ENCODE data around the gene ASB10. TPM values are rescaled to one million over a fixed set of nuclear protein-coding genes. Genes with fewer than 3 reads are reported as not detected.

ASB10 gene
- total and polyA plus RNA-seq, 2 donors (not counting 1 experiment from before 2014, with no cell fraction given), result not detected

- no peak overlapping the region for H3K4me3 Mint-ChIP-seq
- DNase-seq (no peak), ATAC-seq (ENCODE audit: low read depth) (no peak)
- Histone ChIP-seq H3K9me3 (ENCODE audit: control extremely low read depth in 1 of 3, control insufficient read depth in 2 of 3, insufficient read depth in 1 of 3, low read length in 2 of 3) (no peaks in the 10 kb centered on the region), H3K36me3 (replicated peaks in 1 of 2; ENCODE audit: control extremely low read depth in 1 of 2, control insufficient read depth in 1 of 2, extremely low read depth in 1 of 2, insufficient read depth in 2 of 2, low read length in 1 of 2) (no peaks in the 10 kb centered on the region), H3K4me1 (ENCODE audit: control insufficient read depth in 2 of 2, insufficient read depth in 2 of 2, low read length in 2 of 2) (no peaks in the 10 kb centered on the region), H3K4me2 (replicated peaks; ENCODE audit: low read depth, low read length, poor library complexity, severe bottlenecking) (no peak overlapping the region), H3K27ac (ENCODE audit: low read length in 2 of 2) (no peak overlapping the region), H2AFZ (ENCODE audit: insufficient read depth, low read depth, low read length, poor library complexity, severe bottlenecking) (no peak overlapping the region), H3K27me3 (replicated peaks in 1 of 4; ENCODE audit: control extremely low read depth in 1 of 4, control insufficient read depth in 3 of 4, insufficient read depth in 4 of 4, low read length in 3 of 4) (no peaks in the 10 kb centered on the region), H3K79me2 (ENCODE audit: control insufficient read depth, insufficient read depth, low read length) (no peaks in the 10 kb centered on the region), H3K4me3 (ENCODE audit: control extremely low read depth in 1 of 5, extremely low read depth in 1 of 5, insufficient read depth in 1 of 5, low read depth in 2 of 5, low read length in 4 of 5) (no peak overlapping the region), H3K9ac (ENCODE audit: low read length) (no peak overlapping the region), H4K20me1 (ENCODE audit: control insufficient read depth, insufficient read depth, low read length, poor library complexity, severe bottlenecking) (no peaks in the 10 kb centered on the region)
- CTCF ChIA-PET, result no interaction called here
- H3K9me3 Mint-ChIP-seq (ENCODE audit: insufficient read depth), result no peaks in the 10 kb centered on the region
- no peaks in the 10 kb centered on the region for H3K27me3 Mint-ChIP-seq
- 89% methylated on average over 11 of the region's 11 CpGs for WGBS (ENCODE audit: insufficient coverage)
- no peak overlapping the region for H3K27ac Mint-ChIP-seq
- H3K4me1 Mint-ChIP-seq, result no peaks in the 10 kb centered on the region
- intact Hi-C loops (cut with micrococcal nuclease), result no loop called here
- POLR2A ChIA-PET, result no interaction called here
- TF ChIP-seq EZH2 (IDR thresholded peaks at IDR 0.05; ENCODE audit: borderline replicate concordance, insufficient read depth, low read depth, low read length, poor library complexity, severe bottlenecking), result no peak
- TF ChIP-seq CTCF (IDR thresholded peaks at IDR 0.05), result no peak
Observed at GRCh38 chr7:151137791-151138152, 49.3 kb downstream of the ASB10 start.

DNA sequence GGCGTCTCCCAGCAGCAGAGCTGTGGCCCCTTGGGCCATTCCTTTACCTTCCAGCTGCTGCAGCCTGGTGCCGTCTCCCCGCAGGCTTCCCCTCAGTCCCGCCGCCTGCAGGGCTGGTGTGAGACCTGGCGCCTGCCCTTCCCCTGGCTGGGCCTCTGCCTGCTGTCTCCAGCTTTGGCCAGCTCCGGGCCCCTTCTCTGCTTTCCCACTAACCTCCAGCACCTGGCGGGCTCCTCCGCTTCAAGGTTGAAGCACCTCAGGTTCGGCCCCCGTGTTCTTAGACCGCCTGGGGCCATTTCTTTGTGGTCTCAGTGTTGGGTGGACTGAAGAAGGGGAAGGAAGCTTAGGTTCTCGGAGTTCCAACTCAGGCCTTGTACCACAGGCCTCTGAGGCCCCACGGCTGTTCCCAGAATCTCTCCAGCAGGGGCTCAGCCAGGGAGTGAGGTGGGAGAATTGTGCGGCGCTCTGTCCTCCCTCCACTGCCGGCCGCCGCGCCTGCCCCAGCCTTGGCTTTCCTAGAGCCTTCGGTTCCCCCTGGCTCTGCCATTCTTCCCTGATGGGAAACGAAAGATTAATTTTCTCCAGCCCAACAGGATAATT lies 49.9 kb downstream of the ASB10 start:
- intact Hi-C loops (cut with micrococcal nuclease), result no loop called here
- H3K4me2 ChIP-seq (replicated peaks; ENCODE audit: low read depth, low read length, poor library complexity, severe bottlenecking), result no peak overlapping the region
- Mint-ChIP-seq H3K27me3 (no peaks in the 10 kb centered on the region), H3K4me1 (no peaks in the 10 kb centered on the region), H3K4me3 (no peak overlapping the region), H3K27ac (no peak overlapping the region), H3K9me3 (ENCODE audit: insufficient read depth) (no peaks in the 10 kb centered on the region)
- 92% methylated on average over 11 of the region's 22 CpGs for WGBS (ENCODE audit: insufficient coverage)
- H3K4me1 ChIP-seq (ENCODE audit: control insufficient read depth in 2 of 2, insufficient read depth in 2 of 2, low read length in 2 of 2), result no peaks in the 10 kb centered on the region
- no peak overlapping the region for H3K9ac ChIP-seq (ENCODE audit: low read length)
- no peaks in the 10 kb centered on the region for H3K79me2 ChIP-seq (ENCODE audit: control insufficient read depth, insufficient read depth, low read length)
- ATAC-seq (ENCODE audit: low read depth) (no peak), DNase-seq (no peak)
- no peak overlapping the region for H3K4me3 ChIP-seq (ENCODE audit: control extremely low read depth in 1 of 5, extremely low read depth in 1 of 5, insufficient read depth in 1 of 5, low read depth in 2 of 5, low read length in 4 of 5)
- H2AFZ ChIP-seq (ENCODE audit: insufficient read depth, low read depth, low read length, poor library complexity, severe bottlenecking), result no peak overlapping the region
- no peaks in the 10 kb centered on the region for H4K20me1 ChIP-seq (ENCODE audit: control insufficient read depth, insufficient read depth, low read length, poor library complexity, severe bottlenecking)
- H3K27me3 ChIP-seq (replicated peaks in 1 of 4; ENCODE audit: control extremely low read depth in 1 of 4, control insufficient read depth in 3 of 4, insufficient read depth in 4 of 4, low read length in 3 of 4), result no peaks in the 10 kb centered on the region
- CTCF ChIA-PET, result interaction anchor here (1.2 kb wide), 1 partner anchor 10 kb away, joined by 3 read pairs; no protein-coding TSS in a partner anchor
- TF ChIP-seq EZH2 (IDR thresholded peaks at IDR 0.05; ENCODE audit: borderline replicate concordance, insufficient read depth, low read depth, low read length, poor library complexity, severe bottlenecking) (no peak), CTCF (IDR thresholded peaks at IDR 0.05) (no peak)
- POLR2A ChIA-PET, result no interaction called here
- H3K36me3 ChIP-seq (replicated peaks in 1 of 2; ENCODE audit: control extremely low read depth in 1 of 2, control insufficient read depth in 1 of 2, extremely low read depth in 1 of 2, insufficient read depth in 2 of 2, low read length in 1 of 2), result no peaks in the 10 kb centered on the region
- H3K27ac ChIP-seq (ENCODE audit: low read length in 2 of 2), result no peak overlapping the region
- no peaks in the 10 kb centered on the region for H3K9me3 ChIP-seq (ENCODE audit: control extremely low read depth in 1 of 3, control insufficient read depth in 2 of 3, insufficient read depth in 1 of 3, low read length in 2 of 3)
